HFFc6 (cell line): Measurements from ENCODE around the gene MYZAP. TPM values are rescaled to one million over a fixed set of nuclear protein-coding genes. Genes with fewer than 3 reads are reported as not detected.

Experiments used
- DNase-seq: peaks from one replicate; pipeline ENCODE4 v3.0.0-alpha.2; 2018
- H3K27ac Mint-ChIP-seq: 2 replicates; pipeline ENCODE4 v1.8.0; 2020; ENCODE audit warnings: mild to moderate bottlenecking, mixed read lengths
- H3K27me3 Mint-ChIP-seq: 2 replicates; pipeline ENCODE4 v1.8.0; 2021; ENCODE audit warnings: mild to moderate bottlenecking, moderate library complexity, mixed read lengths; ENCODE audit not compliant: insufficient read depth
- H3K36me3 Mint-ChIP-seq: 2 replicates; pipeline ENCODE4 v1.8.0; 2021; ENCODE audit warnings: low read depth, mixed read lengths
- H3K4me1 Mint-ChIP-seq: 2 replicates; pipeline ENCODE4 v1.8.0; 2020; ENCODE audit warnings: low read depth, mixed read lengths
- H3K4me3 Mint-ChIP-seq: 2 replicates; pipeline ENCODE4 v1.8.0; 2020; ENCODE audit warnings: mild to moderate bottlenecking, moderate library complexity, mixed read lengths
- H3K9me3 Mint-ChIP-seq: 2 replicates; pipeline ENCODE4 v1.8.0; 2020; ENCODE audit warnings: mild to moderate bottlenecking, mixed read lengths
- total RNA-seq, 6 experiments: library from RNA; stranded (reverse); fragmentation: NEBNext Ultra II Directional; extraction: Animal tissue kit (Norgen Biotek cat#: 25700); gene quantifications; 2 replicates in 1 of 6; 3 replicates in 5 of 6; pipeline ENCODE4 v1.2.3, GENCODE V29; 2021
- TF ChIP-seq, protein P1 (sequence below): fragments of 200-600 bp; sonication (generic); IDR thresholded peaks from 2 replicates; pipeline ENCODE4 v1.5.0; 2021; ENCODE audit warnings: antibody characterized with exemption, mild to moderate bottlenecking

Gene MYZAP
- total RNA-seq, 6 experiments from 2014 or later, result 0.12 TPM; not detected in 5

DNA sequence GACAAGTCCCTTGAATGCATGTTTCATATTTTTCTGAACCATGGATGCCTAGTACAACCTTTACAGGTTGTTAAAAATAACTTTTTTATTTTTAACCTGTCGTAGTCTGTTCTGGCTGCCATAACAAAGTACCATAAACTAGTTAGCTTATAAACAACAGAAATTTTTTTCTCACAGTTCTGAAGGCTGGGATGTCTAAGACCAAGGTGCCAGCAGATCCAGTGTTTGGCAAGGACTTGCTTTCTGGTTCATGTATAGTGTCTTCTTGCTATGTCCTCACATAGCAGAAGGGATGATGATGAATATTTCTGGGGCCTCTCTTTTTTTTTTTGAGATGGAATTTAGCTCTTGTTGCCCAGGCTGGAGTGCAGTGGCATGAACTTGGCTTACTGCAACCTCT is 91.8 kb downstream of the MYZAP start:
- H3K36me3 Mint-ChIP-seq, result no peaks in the 10 kb centered on the region
- H3K9me3 Mint-ChIP-seq, result no peaks in the 10 kb centered on the region
- no peaks in the 10 kb centered on the region for H3K27me3 Mint-ChIP-seq
- H3K4me3 Mint-ChIP-seq, result no peak overlapping the region
- no peak overlapping the region for H3K27ac Mint-ChIP-seq
- H3K4me1 Mint-ChIP-seq, result peaks cover 35% of the 10 kb centered on the region
- TF ChIP-seq, protein P1, sequence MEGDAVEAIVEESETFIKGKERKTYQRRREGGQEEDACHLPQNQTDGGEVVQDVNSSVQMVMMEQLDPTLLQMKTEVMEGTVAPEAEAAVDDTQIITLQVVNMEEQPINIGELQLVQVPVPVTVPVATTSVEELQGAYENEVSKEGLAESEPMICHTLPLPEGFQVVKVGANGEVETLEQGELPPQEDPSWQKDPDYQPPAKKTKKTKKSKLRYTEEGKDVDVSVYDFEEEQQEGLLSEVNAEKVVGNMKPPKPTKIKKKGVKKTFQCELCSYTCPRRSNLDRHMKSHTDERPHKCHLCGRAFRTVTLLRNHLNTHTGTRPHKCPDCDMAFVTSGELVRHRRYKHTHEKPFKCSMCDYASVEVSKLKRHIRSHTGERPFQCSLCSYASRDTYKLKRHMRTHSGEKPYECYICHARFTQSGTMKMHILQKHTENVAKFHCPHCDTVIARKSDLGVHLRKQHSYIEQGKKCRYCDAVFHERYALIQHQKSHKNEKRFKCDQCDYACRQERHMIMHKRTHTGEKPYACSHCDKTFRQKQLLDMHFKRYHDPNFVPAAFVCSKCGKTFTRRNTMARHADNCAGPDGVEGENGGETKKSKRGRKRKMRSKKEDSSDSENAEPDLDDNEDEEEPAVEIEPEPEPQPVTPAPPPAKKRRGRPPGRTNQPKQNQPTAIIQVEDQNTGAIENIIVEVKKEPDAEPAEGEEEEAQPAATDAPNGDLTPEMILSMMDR, result no peak
- no peak for DNase-seq

DNA sequence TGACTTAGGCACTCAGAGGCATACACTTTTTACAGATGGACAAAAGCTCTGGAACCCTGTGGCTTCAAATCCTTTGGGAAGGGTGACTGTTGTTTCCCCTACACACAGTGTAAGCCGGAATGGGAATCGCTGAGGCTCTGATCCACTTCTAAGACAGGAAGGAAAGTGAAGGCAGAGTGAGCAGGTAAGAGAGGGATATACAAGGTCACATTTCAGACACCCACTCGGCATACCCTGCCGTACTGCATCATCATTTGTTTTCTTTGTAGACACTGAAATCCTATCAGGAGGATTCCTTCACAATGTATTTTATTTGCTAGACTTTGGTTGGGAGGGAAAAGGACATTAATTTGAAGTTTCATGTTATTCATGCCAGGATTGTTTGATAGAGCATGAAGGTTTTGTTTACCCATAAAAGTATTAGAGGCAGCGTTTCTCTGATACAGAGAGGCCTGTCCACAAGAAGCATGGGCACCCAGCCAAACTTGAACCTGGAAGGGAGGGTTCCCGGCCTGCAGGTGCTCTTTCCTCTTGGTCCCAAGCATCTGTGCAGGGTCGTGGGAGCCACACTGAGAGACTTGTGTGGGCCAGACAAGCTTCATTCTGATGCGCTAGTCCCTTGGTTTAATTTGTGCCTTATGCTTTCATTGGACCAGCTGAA is 92.9 kb downstream of the MYZAP start:
- no peak overlapping the region for H3K27ac Mint-ChIP-seq
- no peak for DNase-seq
- no peak overlapping the region for H3K4me3 Mint-ChIP-seq
- H3K4me1 Mint-ChIP-seq, result peaks cover 30% of the 10 kb centered on the region
- H3K27me3 Mint-ChIP-seq, result no peaks in the 10 kb centered on the region
- no peaks in the 10 kb centered on the region for H3K9me3 Mint-ChIP-seq
- TF ChIP-seq, protein P1, result no peak
- H3K36me3 Mint-ChIP-seq, result no peaks in the 10 kb centered on the region

DNA sequence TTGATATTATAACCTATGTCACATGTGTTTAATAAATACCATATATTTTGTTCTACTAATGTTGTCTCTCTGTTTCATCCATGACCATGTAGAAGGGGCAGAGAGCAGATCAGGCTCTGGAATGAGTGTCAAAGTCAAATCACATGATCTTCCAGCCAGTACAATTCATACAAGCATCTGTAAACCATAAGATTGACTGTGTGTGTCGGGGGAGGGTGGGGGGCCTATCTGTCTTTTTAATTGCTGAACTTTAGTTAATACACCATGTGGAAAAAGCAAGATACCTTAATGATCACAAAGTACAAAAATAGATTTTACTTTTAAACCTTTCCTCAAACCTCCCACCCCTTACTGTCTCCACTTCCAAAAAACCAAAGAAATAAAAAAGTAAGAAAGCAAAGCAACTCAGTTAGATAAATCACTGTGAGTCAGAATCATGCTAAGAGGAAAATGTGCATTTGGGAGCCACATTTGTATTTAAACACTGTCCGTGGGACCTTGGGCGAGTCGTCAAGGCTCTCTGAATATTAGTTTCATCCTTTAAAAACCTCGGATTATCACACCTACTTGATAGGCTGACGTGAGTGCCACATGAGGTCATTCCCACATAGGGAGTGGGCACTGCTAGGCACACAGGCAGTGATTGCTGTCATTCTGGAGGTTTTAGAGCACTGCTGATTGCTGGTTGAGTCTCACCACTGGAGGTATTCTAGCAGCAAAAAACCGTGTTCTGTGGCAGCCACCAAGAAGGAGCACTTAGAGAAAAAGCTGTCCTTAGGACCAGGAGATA is 93.8 kb downstream of the MYZAP start:
- Mint-ChIP-seq H3K4me1 (peaks cover 21% of the 10 kb centered on the region), H3K27ac (no peak overlapping the region)
- DNase-seq, result no peak

DNA sequence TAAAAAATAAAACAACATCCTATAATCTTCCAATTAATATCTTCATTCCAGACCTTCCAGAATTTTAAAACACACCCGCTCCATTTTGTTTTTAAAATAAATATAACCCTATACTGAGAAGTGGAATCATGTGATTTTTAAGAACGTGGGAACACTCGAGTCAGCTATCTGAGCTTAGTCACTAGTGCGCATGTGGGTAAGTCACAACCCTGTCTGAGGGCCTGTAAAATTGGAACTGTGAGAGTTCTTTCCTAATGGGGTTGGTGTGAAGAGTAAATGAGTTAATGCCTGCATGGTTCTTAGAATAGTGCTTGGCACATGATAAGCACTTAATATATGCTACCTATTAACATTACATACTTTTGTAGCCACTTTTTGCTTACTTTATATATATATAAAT is 95.0 kb downstream of the MYZAP start:
- Mint-ChIP-seq H3K27ac (no peak overlapping the region), H3K36me3 (no peaks in the 10 kb centered on the region), H3K27me3 (no peaks in the 10 kb centered on the region), H3K4me3 (no peak overlapping the region), H3K4me1 (peaks cover 14% of the 10 kb centered on the region), H3K9me3 (no peaks in the 10 kb centered on the region)
- TF ChIP-seq, protein P1, result no peak
- DNase-seq, result no peak

More for the DNA sequence above, 93.8 kb downstream of the MYZAP start:
- Mint-ChIP-seq H3K9me3 (no peaks in the 10 kb centered on the region), H3K4me3 (peak overlapping the region; percentile 20; the same call in 1 of the 2 replicates), H3K27me3 (no peaks in the 10 kb centered on the region), H3K36me3 (no peaks in the 10 kb centered on the region)
- TF ChIP-seq, protein P1, result no peak

DNA sequence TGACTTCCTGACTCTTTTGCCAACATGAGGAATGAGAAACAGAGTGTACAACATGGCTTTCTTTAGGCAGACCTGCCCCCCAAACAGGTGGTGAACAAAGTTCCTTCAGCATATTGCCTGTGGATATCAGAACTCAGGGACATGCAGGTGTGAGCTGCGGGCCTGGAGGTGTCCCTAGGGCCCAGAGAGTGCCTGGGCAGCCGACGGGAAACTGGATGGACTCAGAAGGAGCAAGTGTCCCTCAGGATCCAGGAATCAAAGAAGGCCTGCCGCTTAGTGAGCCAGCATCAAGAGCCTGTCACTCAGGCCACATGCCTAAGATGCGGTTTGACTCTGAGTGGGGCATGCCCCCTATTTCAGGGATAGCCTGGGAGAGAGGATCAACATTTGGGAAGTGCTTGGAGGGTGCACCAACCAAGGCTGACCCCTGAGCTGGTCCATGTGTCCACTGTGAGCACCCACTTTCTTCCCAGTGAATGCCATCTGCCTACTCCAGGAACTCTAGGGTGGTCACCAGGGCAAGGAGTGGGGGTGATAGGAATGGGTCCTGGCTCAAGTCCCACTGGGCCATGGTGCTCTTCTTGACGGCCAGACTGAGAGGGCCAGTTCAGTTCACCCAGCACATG is 98.8 kb downstream of the MYZAP start:
- TF ChIP-seq, protein P1, result no peak
- no peak overlapping the region for H3K27ac Mint-ChIP-seq
- no peaks in the 10 kb centered on the region for H3K36me3 Mint-ChIP-seq
- no peaks in the 10 kb centered on the region; the same call in 1 of the 2 replicates for H3K27me3 Mint-ChIP-seq
- no peaks in the 10 kb centered on the region for H3K9me3 Mint-ChIP-seq
- no peak for DNase-seq
- no peak overlapping the region for H3K4me3 Mint-ChIP-seq
- peaks cover 38% of the 10 kb centered on the region for H3K4me1 Mint-ChIP-seq
